Measurements from ENCODE around the gene BAZ2B.

Gene BAZ2B

GRCh38 chr2:159270744-159271379 is 345.5 kb downstream of the BAZ2B start:
- Histone ChIP-seq H3K4me2 (ENCODE audit: low read length) (no peak overlapping the region), H3F3A (ENCODE audit: insufficient read depth, low read length) (no peaks in the 10 kb centered on the region), H3K27ac (ENCODE audit: low read depth, low read length, poor library complexity, severe bottlenecking) (no peak overlapping the region), H3K27me3 (ENCODE audit: insufficient read depth, low read length) (no peaks in the 10 kb centered on the region), H3K9me2 (ENCODE audit: low read depth, low read length) (no peaks in the 10 kb centered on the region), H3K36me3 (ENCODE audit: insufficient read depth, low read length) (peaks cover 18% of the 10 kb centered on the region), H4K20me1 (ENCODE audit: insufficient read depth, low read length) (no peaks in the 10 kb centered on the region), H3K9me3 (ENCODE audit: low read length) (no peaks in the 10 kb centered on the region), H3K9ac (ENCODE audit: low read length) (no peak overlapping the region), H3K4me1 (ENCODE audit: insufficient read depth, low read length, severe bottlenecking) (no peaks in the 10 kb centered on the region), H2AFZ (ENCODE audit: low read length) (no peak overlapping the region), H3K79me2 (ENCODE audit: insufficient read depth, low read length) (no peaks in the 10 kb centered on the region), H3K4me3 (ENCODE audit: low read depth, low read length, poor library complexity, severe bottlenecking) (no peak overlapping the region)
- TF ChIP-seq, protein P1, sequence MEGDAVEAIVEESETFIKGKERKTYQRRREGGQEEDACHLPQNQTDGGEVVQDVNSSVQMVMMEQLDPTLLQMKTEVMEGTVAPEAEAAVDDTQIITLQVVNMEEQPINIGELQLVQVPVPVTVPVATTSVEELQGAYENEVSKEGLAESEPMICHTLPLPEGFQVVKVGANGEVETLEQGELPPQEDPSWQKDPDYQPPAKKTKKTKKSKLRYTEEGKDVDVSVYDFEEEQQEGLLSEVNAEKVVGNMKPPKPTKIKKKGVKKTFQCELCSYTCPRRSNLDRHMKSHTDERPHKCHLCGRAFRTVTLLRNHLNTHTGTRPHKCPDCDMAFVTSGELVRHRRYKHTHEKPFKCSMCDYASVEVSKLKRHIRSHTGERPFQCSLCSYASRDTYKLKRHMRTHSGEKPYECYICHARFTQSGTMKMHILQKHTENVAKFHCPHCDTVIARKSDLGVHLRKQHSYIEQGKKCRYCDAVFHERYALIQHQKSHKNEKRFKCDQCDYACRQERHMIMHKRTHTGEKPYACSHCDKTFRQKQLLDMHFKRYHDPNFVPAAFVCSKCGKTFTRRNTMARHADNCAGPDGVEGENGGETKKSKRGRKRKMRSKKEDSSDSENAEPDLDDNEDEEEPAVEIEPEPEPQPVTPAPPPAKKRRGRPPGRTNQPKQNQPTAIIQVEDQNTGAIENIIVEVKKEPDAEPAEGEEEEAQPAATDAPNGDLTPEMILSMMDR (IDR thresholded peaks at IDR 0.05; ENCODE audit: low read length), result no peak
- no peak for TF ChIP-seq EZH2 (IDR thresholded peaks at IDR 0.05; ENCODE audit: borderline replicate concordance, low read length)
